Thyroid gland (tissue), 4 donors: ENCODE results near the gene KCTD19.

Experiments used
- POLR2A ChIP-seq, 2 donors: fragments of 450-650 bp; IDR thresholded peaks; one replicate each; pipeline ENCODE4 v1.6.1; 2017; ENCODE audit warnings: antibody characterized with exemption in 2 of 2, mild to moderate bottlenecking in 2 of 2, moderate library complexity in 1 of 2
- TF ChIP-seq, protein P1 (sequence below), 6 experiments: fragments of 200-600 bp in 3 of 6; fragments of 450-650 bp in 3 of 6; sonication (generic) in 3 of 6; IDR thresholded peaks; one replicate each; pipeline ENCODE4 v1.5.1; 2016 to 2019; ENCODE audit warnings: antibody characterized with exemption in 6 of 6, mild to moderate bottlenecking in 2 of 6, inconsistent platforms in 1 of 6, moderate library complexity in 1 of 6

DNA sequence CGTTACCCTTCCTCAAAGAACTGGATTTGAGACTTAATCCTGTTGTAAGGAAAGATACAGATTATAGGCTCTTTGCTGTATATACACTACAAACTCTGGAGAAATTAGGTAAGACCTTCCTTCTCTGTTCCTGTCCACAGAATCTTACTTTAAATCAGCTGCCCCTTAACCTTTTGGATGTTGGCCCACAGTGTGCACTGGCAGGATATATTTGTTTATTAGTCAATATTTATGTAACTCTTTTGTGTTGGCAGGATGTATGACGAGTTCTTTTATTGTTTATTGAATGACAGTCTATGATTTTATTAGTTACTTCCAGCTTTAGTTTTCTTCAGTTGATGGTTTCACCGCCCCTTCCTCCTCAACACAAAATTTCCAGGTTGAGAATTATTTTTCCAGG lies 19.8 kb upstream of the KCTD19 start:
- TF ChIP-seq, protein P1, sequence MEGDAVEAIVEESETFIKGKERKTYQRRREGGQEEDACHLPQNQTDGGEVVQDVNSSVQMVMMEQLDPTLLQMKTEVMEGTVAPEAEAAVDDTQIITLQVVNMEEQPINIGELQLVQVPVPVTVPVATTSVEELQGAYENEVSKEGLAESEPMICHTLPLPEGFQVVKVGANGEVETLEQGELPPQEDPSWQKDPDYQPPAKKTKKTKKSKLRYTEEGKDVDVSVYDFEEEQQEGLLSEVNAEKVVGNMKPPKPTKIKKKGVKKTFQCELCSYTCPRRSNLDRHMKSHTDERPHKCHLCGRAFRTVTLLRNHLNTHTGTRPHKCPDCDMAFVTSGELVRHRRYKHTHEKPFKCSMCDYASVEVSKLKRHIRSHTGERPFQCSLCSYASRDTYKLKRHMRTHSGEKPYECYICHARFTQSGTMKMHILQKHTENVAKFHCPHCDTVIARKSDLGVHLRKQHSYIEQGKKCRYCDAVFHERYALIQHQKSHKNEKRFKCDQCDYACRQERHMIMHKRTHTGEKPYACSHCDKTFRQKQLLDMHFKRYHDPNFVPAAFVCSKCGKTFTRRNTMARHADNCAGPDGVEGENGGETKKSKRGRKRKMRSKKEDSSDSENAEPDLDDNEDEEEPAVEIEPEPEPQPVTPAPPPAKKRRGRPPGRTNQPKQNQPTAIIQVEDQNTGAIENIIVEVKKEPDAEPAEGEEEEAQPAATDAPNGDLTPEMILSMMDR (IDR thresholded peaks at IDR 0.05): no peak
- TF ChIP-seq POLR2A (IDR thresholded peaks at IDR 0.05): no peak
